PC-3 (cell line): ENCODE data around the gene LSMEM2.

ENCODE experiments used
- EZH2 ChIP-seq: fragments of 300-600 bp; sonication (generic); IDR thresholded peaks from one replicate; pipeline ENCODE4 v1.6.1; 2017; ENCODE audit warnings: antibody characterized with exemption, mild to moderate bottlenecking, low read length; ENCODE audit not compliant: unreplicated experiment
- EZH2phosphoT487 ChIP-seq: fragments of 300-600 bp; sonication (generic); IDR thresholded peaks from 2 replicates; pipeline ENCODE4 v1.6.1; 2018; ENCODE audit warnings: mild to moderate bottlenecking, antibody characterized with exemption, low read length, borderline replicate concordance
- TF ChIP-seq, protein P1 (sequence below): fragments of 300-600 bp; sonication (generic); conservative IDR thresholded peaks from 2 replicates; pipeline ENCODE4 v1.5.1; 2017; ENCODE audit warnings: antibody characterized with exemption, low read depth, mild to moderate bottlenecking, low read length

- TF ChIP-seq, protein P1, sequence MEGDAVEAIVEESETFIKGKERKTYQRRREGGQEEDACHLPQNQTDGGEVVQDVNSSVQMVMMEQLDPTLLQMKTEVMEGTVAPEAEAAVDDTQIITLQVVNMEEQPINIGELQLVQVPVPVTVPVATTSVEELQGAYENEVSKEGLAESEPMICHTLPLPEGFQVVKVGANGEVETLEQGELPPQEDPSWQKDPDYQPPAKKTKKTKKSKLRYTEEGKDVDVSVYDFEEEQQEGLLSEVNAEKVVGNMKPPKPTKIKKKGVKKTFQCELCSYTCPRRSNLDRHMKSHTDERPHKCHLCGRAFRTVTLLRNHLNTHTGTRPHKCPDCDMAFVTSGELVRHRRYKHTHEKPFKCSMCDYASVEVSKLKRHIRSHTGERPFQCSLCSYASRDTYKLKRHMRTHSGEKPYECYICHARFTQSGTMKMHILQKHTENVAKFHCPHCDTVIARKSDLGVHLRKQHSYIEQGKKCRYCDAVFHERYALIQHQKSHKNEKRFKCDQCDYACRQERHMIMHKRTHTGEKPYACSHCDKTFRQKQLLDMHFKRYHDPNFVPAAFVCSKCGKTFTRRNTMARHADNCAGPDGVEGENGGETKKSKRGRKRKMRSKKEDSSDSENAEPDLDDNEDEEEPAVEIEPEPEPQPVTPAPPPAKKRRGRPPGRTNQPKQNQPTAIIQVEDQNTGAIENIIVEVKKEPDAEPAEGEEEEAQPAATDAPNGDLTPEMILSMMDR: no peak
- no peak for TF ChIP-seq EZH2phosphoT487
- no peak for TF ChIP-seq EZH2
These were observed 13.9 kb upstream of the LSMEM2 start for GRCh38 chr3:50264964-50265485.
